GM19463 (cell line): ENCODE data around the gene VWA1.
"Not testable (repeated sequence)": the region's sequence is repeated elsewhere in the genome, so short reads cannot be mapped to it uniquely, and the experiment has no call there.

ENCODE experiments used
- ATAC-seq: cut with Tn5 transposase; IDR thresholded peaks from one replicate; pipeline ENCODE4 v1.9.1; 2021; ENCODE audit warnings: mild to moderate bottlenecking, moderate library complexity; ENCODE audit not compliant: unreplicated experiment

Gene VWA1

GRCh38 chr1:1482856-1483255 is 47.4 kb downstream of the VWA1 start:
- no peak for ATAC-seq

DNA sequence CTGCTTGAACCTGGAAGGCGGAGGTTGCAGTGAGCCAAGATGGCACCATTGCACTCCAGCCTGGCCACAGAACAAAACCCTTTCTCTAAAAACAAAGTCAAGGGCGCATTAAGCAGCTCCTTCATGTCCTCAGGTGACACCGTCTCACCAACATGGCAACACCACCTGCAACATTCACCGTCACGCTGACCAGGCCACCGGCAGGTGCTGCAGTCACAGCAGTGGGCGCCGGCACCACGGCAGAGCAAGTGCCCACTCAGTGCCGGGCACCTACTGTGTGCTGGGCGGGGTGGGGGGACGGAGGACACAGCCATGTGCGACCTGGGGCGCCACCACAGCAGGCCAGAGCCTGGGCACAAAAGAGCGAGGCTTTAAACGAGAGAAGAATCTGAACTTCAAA is 48.2 kb downstream of the VWA1 start:
- ATAC-seq = no peak

DNA sequence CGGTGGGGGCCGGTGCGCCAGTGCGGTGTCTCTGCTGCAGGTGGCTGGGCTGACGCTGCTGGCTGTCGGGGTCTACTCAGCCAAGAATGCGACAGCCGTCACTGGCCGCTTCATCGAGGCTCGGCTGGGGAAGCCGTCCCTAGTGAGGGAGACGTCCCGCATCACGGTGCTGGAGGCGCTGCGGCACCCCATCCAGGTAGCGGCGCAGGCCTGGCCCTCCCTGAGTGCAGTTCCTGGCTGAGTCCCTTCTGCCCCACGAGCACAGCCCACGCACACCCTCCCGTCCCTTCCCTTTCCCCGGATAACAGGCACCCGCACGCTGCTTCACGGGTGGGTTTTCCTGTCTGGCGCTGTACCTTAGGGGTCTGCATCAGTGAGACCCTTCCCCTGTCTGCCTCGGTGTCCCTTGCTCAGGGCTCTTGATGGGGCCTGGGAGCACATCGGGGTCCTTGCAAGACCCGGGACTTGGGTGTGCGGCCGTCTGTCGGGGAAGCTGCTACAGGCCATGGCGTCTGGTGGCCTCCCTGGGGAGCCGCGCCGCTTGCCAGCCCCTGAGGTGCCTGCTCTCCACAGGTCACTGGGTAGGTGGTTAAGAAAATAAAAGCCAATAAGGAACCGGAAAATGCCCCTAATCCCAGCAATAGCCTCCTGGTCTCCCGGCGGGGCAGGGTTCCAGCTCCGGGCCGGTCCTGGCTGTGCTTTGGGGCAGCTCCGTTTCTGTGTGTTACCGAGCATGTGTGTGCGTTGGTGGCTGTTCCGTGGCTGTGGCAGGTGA is 49.7 kb downstream of the VWA1 start:
- not testable (repeated sequence) for ATAC-seq

DNA sequence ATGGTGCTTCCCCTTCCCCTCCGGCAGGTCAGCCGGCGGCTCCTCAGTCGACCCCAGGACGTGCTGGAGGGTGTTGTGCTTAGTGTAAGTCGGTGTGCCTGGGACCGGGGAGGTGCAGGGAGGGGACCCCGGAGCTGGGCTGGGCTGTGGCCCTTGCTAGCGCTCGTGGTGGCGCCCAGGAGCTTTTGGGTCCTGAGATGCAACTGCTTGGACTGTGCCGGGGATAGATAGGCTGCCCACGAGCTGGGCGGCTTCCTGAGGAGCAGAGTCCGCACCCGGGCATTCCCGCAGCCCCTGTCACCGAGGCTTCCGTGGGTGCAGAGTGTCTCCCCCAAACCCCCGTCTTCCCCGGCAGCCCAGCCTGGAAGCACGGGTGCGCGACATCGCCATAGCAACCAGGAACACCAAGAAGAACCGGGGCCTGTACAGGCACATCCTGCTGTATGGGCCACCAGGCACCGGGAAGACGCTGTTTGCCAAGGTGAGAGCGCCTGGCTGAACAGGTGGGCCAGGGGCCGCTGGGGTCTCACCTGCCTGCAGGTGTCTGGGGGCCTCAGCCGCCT is 50.3 kb downstream of the VWA1 start:
- ATAC-seq = not testable (repeated sequence)

- no peak for ATAC-seq
Measured at GRCh38 chr1:1487701-1488100, 52.2 kb downstream of the VWA1 start.

DNA sequence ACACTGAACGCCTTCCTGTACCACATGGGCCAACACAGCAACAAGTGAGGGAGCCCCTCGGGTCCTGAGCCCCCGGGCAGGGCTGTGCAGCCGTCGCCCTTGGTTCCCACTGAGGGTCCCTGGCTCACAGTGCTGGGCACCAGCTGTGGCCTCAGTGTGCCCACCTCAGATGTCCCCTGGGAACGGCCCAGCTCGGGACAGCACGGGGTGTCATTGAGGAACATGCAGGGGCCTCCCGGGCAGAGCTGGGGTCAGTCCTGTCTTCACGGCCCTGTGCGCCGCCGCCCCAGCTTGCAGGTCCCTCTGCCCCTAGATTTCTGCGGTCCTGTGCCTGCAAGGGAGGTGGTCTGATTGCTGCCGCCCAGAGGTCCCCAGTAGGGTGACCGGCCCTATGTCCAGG is 53.7 kb downstream of the VWA1 start:
- no peak for ATAC-seq

DNA sequence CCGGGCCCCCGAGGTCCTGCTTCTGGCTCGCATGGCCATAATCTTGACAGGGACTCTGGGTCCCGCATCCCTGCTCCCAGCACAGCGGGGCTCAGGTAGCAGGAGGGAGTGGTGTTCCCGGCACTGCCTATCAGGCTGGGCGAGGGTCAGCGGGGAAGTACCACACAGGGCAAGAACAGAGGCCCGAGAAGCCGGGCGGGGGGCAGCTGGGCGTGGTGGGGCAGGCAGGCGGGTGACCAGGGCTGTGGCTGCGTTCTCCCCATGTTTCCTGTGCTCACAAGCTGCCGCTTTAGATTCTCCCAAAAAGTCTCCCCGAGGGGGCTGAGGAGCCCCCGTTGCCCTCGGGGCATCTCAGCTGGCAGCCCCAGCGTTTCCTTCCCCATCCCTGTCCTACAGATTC is 54.4 kb downstream of the VWA1 start:
- no peak for ATAC-seq

- ATAC-seq = no peak
Measured at GRCh38 chr1:1490633-1491230, 55.2 kb downstream of the VWA1 start.

GRCh38 chr1:1491601-1492000 is 56.1 kb downstream of the VWA1 start:
- ATAC-seq = no peak
